ENCODE data around the gene PAN3. TPM values are rescaled to one million over a fixed set of nuclear protein-coding genes. Genes with fewer than 3 reads are reported as not detected.

Gene PAN3
- polyA plus RNA-seq, 1 experiment: 10.7 TPM

DNA sequence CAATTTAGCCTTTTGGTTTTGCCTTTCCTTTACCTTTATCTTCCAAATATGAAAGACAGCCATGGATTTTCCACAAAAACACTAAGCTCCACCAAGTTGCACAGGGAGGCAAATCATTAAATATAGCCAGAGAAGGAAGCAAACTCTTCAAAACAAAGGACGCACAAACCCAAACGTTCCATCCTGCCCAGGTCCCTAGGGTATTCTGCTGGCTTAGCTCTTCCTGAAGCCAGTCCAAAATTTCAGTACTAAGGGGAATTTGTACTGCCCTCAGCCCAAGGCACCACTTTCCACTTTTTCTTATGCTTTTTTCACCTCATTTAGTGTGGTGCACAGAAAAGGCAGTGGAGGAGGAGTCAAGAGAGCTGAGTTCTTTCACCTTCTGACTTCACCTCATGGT, 186.7 kb downstream of the PAN3 start:
- CTCF ChIA-PET: interaction anchor here (0.8 to 3.8 kb wide), 12 partner anchors 12 to 475 kb away, joined by 3 to 24 read pairs (median 4); no protein-coding TSS in a partner anchor
- no peaks in the 10 kb centered on the region for H3K27me3 ChIP-seq (ENCODE audit: control insufficient read depth, insufficient read depth, low read length)
- TF ChIP-seq, protein P1, sequence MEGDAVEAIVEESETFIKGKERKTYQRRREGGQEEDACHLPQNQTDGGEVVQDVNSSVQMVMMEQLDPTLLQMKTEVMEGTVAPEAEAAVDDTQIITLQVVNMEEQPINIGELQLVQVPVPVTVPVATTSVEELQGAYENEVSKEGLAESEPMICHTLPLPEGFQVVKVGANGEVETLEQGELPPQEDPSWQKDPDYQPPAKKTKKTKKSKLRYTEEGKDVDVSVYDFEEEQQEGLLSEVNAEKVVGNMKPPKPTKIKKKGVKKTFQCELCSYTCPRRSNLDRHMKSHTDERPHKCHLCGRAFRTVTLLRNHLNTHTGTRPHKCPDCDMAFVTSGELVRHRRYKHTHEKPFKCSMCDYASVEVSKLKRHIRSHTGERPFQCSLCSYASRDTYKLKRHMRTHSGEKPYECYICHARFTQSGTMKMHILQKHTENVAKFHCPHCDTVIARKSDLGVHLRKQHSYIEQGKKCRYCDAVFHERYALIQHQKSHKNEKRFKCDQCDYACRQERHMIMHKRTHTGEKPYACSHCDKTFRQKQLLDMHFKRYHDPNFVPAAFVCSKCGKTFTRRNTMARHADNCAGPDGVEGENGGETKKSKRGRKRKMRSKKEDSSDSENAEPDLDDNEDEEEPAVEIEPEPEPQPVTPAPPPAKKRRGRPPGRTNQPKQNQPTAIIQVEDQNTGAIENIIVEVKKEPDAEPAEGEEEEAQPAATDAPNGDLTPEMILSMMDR (IDR thresholded peaks at IDR 0.05; ENCODE audit: insufficient read depth, low read depth, low read length): no peak
- POLR2A ChIA-PET: no interaction called here
- DNase-seq (ENCODE audit: low read depth): no peak
- H3K4me3 ChIP-seq (ENCODE audit: low read depth, low read length): no peak overlapping the region
- 0 out of 2 replicates have a peak, but pooled peaks cover 2% of the 10 kb centered on the region for H3K36me3 ChIP-seq (ENCODE audit: control insufficient read depth, insufficient read depth, low read length)

DNA sequence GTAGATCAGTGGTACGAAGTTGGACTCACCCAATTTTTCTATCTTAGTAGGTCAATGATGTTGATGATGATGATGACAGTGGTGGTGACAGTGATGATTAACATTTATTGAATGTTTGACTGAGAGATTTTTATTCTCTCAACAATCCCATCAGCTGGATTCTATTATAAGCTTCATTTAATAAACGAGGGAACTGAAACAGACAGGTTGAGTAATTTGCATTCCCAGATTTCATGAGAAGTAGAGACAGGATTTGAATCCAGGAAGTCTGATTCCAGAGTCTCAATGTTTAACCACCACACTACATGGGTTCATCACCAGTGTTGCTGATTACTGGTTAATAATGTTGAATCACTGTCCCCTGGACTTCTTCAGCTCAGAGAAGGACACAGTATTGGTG, 187.7 kb downstream of the PAN3 start:
- ChIA-PET POLR2A (no interaction called here), CTCF (interaction anchor here (1.1 to 3.8 kb wide), 7 partner anchors 11 to 330 kb away, joined by 3 to 24 read pairs (median 5); no protein-coding TSS in a partner anchor)
- H3K27me3 ChIP-seq (ENCODE audit: control insufficient read depth, insufficient read depth, low read length): no peaks in the 10 kb centered on the region
- TF ChIP-seq, protein P1 (IDR thresholded peaks at IDR 0.05; ENCODE audit: insufficient read depth, low read depth, low read length): no peak
- H3K4me3 ChIP-seq (ENCODE audit: low read depth, low read length): no peak overlapping the region
- no peak for DNase-seq (ENCODE audit: low read depth)
- H3K36me3 ChIP-seq (ENCODE audit: control insufficient read depth, insufficient read depth, low read length): 0 out of 2 replicates have a peak, but pooled peaks cover 2% of the 10 kb centered on the region

DNA sequence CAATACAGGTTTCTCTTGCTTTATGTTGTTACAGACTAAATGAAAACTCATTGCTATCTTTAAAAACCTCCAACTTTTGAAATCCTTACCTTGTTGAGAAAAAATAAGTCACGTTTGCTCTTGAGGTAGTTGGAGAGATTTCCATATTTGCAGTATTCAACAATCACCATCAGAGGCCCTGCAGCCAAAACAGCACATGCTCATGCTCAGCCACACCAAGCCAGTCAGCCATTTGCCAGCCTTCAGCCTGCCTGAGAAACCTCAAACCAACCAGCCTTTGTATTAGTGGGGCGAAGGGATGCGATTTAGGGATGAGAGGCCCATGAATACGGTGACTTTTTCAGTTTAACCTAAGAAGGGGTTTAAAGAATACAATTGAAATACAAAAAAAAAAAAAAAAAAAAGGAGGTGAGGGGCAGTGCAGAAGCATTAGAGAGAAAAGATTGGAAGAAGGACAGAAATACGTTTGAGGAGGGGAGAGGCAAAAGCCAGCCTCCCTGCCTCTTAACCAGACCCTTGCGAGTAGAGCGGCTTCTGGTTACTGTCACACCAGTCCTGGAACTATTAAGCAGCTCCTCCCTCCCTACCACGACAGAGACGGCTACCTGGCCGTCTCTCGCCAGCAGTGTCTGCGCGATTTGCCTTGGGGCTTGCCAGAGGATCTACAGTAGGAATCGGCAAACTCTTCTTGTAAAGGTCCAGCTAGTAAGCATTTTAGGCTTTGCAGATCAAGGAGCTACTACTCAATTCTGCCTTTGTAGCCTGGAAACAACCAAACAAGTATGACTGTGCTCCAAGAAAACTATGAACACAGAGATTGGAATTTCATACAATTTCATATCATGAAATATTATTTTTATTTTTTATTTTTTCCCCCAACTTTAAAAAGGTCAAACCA, 189.3 kb downstream of the PAN3 start:
- TF ChIP-seq, protein P1 (IDR thresholded peaks at IDR 0.05; ENCODE audit: insufficient read depth, low read depth, low read length): no peak
- Histone ChIP-seq H3K36me3 (ENCODE audit: control insufficient read depth, insufficient read depth, low read length) (0 out of 2 replicates have a peak, but pooled peaks cover 2% of the 10 kb centered on the region), H3K27me3 (ENCODE audit: control insufficient read depth, insufficient read depth, low read length) (no peaks in the 10 kb centered on the region), H3K4me3 (ENCODE audit: low read depth, low read length) (no peak overlapping the region)
- CTCF ChIA-PET: interaction anchor here (0.5 kb wide), 1 partner anchor 38 kb away, joined by 3 read pairs; no protein-coding TSS in a partner anchor
- POLR2A ChIA-PET: no interaction called here
- no peak for DNase-seq (ENCODE audit: low read depth)

DNA sequence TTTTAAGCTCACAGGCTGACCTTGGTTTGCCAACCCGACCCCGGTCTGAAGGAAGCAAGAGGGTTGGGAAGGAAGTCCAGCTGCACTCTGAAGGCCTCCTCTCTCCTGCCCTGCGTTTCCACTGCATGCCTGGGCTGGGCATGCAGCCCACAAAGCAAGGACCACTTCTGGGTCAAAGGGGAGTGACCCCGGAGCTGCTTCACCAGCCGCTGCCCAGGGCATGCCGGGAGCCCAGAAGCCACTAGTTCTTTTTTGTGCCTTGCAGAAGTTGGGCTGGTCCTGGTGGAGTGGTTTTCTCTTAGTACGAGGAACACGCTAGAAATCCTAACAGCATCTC, 189.9 kb downstream of the PAN3 start:
- no peak for DNase-seq (ENCODE audit: low read depth)
- ChIA-PET CTCF (interaction anchor here (0.5 to 2.2 kb wide), 3 partner anchors 38 to 314 kb away, joined by 3 to 5 read pairs (median 3); no protein-coding TSS in a partner anchor), POLR2A (no interaction called here)
- Histone ChIP-seq H3K36me3 (ENCODE audit: control insufficient read depth, insufficient read depth, low read length) (0 out of 2 replicates have a peak, but pooled peaks cover 2% of the 10 kb centered on the region), H3K27me3 (ENCODE audit: control insufficient read depth, insufficient read depth, low read length) (no peaks in the 10 kb centered on the region), H3K4me3 (ENCODE audit: low read depth, low read length) (no peak overlapping the region)
- TF ChIP-seq, protein P1 (IDR thresholded peaks at IDR 0.05; ENCODE audit: insufficient read depth, low read depth, low read length): no peak

DNA sequence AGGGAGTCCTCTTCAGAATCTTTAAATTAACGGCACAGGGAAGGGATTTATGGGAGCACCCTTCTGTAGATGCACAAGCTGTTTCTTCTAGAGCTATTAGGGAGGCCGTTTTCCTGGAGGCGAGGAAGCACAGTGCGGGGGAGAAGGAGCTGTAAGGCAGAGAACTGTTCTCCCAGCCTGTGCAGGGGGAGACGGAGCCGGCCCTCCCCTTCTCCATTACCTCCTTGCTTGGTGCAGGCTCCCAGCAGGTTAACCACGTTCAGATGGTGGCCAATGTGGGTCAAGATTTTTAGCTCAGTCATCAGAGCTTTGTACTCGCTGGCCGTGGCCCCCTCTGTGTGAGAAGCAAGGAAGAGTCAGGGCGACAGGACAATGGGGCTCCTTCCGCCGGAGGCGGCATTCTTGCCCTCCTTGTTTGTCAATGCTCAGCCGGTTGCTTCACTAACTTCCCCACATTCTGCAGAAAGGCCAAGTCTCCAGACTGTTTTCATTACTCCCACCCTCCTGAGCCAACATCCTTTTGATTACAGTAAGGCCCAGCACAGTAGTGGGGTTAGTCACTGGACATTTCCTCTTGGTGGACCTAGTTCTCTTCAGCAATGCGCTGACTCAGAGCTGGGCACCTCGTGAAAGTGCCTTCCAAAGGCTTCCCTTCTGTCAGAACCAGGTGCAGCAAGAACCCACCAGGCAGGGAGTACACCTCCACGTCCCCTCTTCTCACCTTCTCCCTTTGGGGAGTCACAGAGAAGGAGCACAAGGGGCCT, 191.2 kb downstream of the PAN3 start:
- CTCF ChIA-PET: interaction anchor here (0.7 to 2.2 kb wide), 3 partner anchors 160 to 312 kb away, joined by 3 to 5 read pairs (median 3); no protein-coding TSS in a partner anchor
- Histone ChIP-seq H3K4me3 (ENCODE audit: low read depth, low read length) (no peak overlapping the region), H3K27me3 (ENCODE audit: control insufficient read depth, insufficient read depth, low read length) (no peaks in the 10 kb centered on the region), H3K36me3 (ENCODE audit: control insufficient read depth, insufficient read depth, low read length) (peaks cover 2% of the 10 kb centered on the region; the same call in 1 of the 2 replicates)
- peak; percentile 91 for DNase-seq (ENCODE audit: low read depth)
- TF ChIP-seq, protein P1 (IDR thresholded peaks at IDR 0.05; ENCODE audit: insufficient read depth, low read depth, low read length): no peak
- POLR2A ChIA-PET: no interaction called here
